ENCODE results near the gene PUM1.
"Not testable (repeated sequence)": the region's sequence is repeated elsewhere in the genome, so short reads cannot be mapped to it uniquely, and the experiment has no call there.

PUM1 gene

DNA sequence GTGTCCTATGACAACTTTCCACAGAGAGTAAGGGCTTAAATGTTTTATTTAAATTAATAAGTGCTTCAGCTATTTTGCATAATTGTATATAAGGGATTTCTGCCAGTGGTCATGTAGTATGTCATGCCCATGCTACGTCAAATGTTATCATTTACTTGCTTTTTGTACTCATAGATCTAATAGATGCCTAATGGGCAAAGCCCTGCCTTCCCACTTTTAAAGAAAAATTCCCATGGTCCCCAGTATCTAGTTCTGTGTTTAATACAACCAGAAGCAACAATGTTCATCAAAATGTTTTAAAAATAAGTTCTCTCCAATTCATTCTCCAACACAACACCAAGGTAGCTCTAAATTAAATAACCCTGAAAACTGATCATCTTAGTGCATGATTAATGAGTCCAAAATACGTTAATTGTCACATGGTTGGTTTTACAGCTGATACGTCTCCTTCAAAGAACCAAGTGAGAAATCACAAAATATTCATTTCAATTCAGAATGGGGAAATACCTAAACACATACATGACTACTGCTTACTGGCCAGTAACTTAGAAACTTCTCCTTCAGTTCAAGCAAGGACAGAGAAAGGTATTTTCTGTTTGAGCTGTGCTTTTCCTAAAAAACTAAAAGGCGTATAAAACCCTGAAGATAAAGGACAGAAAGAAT is 107.8 kb downstream of the PUM1 start:
- H3K27ac ChIP-seq: no peak overlapping the region
- no peak for TF ChIP-seq ZFX (IDR thresholded peaks at IDR 0.05)
- TF ChIP-seq, protein P1, sequence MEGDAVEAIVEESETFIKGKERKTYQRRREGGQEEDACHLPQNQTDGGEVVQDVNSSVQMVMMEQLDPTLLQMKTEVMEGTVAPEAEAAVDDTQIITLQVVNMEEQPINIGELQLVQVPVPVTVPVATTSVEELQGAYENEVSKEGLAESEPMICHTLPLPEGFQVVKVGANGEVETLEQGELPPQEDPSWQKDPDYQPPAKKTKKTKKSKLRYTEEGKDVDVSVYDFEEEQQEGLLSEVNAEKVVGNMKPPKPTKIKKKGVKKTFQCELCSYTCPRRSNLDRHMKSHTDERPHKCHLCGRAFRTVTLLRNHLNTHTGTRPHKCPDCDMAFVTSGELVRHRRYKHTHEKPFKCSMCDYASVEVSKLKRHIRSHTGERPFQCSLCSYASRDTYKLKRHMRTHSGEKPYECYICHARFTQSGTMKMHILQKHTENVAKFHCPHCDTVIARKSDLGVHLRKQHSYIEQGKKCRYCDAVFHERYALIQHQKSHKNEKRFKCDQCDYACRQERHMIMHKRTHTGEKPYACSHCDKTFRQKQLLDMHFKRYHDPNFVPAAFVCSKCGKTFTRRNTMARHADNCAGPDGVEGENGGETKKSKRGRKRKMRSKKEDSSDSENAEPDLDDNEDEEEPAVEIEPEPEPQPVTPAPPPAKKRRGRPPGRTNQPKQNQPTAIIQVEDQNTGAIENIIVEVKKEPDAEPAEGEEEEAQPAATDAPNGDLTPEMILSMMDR (conservative IDR thresholded peaks at IDR 0.05): no peak

DNA sequence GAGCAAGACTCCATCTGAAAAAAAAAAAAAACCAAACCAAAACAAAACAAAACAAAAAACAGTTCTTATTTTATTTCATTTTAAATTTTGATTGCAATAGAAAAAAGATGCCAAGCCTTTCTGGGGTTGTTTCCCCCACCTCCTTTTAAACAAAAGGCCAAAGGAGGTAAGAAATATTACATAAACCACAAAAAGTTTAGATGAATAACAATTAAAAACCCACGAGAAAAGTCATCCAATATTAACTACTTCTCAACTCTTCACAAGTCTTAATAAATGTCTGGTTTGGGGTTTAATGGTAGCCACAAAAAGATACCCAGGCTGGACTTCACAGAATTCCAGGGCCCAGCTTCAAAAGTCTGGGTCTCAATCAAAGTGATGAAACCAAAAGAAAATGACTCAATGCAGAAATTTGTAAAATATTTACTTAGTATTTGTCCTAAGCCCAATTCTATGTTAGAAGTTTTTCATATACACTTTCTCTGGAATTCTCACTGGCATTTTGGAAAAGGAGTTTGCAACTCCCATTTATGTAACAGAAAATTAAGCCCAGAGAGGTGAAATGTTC is 110.0 kb downstream of the PUM1 start:
- TF ChIP-seq, protein P1 (conservative IDR thresholded peaks at IDR 0.05): no peak
- TF ChIP-seq ZFX (IDR thresholded peaks at IDR 0.05): no peak
- H3K27ac ChIP-seq: no peak overlapping the region

DNA sequence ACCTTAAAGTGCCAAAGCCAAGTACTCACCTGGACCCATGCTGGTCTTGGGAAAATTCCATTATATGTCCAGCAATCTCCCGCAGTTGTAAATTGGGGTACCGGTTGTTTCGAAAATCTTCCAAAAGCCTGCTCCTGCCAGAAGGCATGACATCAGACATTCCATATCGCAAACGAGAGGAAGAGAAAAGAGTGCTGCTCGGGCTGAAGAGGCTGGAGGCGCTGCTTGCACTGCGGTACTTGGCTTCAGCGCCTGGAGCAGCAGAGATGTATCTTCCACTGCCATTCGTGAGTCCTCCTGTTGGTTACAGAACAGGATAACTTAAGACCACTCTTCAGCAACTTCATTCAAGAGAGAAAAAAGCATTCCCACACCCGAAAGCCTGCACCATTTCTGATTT is 111.8 kb downstream of the PUM1 start:
- TF ChIP-seq, protein P1 (conservative IDR thresholded peaks at IDR 0.05): no peak
- TF ChIP-seq ZFX (IDR thresholded peaks at IDR 0.05): no peak
- no peak overlapping the region for H3K27ac ChIP-seq

DNA sequence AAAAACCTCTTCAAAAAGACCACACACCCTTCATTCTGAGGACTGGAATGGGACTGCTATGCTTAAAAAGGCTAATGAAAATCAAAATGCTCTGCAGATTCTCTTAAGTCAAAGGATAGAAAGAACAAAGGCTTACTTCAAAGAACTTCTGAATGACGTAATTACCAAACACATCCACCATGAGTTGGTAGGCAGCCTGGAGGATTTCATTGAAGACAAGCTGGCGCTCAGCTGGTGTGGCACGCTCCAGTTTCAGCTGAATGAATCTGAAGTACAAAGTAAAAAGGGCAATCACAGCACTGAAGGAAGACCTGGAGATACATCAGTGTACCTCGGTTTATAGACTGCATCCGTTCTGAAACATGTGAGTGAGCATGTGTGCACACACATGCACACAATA is 113.4 kb downstream of the PUM1 start:
- no peak overlapping the region for H3K27ac ChIP-seq
- no peak for TF ChIP-seq ZFX (IDR thresholded peaks at IDR 0.05)
- TF ChIP-seq, protein P1 (conservative IDR thresholded peaks at IDR 0.05): no peak

DNA sequence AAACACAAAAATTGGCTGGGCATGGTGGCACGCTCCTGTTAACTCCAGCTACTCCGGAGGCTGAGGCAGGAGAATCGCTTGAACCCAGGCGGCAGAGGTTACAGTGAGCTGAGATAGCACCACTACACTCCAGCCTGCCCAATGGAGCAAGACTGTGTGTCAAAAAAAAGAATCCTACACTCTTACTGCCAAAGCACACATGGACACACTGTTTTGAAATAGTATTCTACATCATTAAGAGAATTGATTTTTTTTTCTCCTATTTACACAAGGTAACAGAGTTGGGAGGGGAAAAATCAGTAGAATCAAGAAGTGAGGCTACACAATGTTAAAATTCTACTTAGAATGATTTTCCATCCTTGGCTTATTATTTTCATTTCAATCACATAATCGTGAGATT is 114.8 kb downstream of the PUM1 start:
- H3K27ac ChIP-seq: no peak overlapping the region
- no peak for TF ChIP-seq ZFX (IDR thresholded peaks at IDR 0.05)
- TF ChIP-seq, protein P1 (conservative IDR thresholded peaks at IDR 0.05): no peak

DNA sequence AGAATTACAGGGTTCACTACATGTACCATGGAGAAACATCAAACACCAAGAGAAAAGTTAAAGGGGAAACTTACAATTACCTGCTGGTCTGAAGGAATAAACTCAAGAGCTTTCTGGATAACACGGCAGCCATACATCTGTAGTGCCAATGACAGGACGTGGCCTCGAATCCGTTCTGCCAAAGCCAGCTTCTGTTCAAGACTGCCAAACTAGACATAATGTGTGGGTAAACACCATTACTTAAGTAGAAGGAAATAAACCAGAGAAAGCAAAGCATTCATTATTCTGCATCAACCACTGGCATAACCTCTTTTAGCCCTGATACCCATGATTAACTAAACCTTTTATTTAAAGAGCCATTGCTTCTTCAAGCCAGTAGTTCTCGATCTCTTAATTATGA is 115.5 kb downstream of the PUM1 start:
- no peak for TF ChIP-seq ZFX (IDR thresholded peaks at IDR 0.05)
- TF ChIP-seq, protein P1 (conservative IDR thresholded peaks at IDR 0.05): no peak
- no peak overlapping the region for H3K27ac ChIP-seq

DNA sequence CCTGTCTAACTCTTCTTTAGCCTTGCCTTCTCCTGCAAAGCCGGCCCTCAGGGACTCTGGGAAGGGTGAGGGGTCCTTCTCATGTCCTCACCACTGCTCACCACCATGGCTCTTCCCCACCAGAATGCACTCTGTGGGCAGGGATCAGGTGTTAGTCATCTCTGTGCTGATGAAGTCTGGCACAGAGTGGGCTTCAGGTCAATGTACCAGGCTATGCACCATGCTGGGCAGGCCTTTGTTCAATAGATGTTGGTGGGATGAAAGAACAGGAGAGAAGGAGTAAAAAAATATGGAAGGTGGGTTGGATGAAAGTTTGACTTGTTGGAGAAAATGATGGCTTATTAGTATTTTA is 116.1 kb downstream of the PUM1 start:
- H3K27ac ChIP-seq: not testable (repeated sequence)

DNA sequence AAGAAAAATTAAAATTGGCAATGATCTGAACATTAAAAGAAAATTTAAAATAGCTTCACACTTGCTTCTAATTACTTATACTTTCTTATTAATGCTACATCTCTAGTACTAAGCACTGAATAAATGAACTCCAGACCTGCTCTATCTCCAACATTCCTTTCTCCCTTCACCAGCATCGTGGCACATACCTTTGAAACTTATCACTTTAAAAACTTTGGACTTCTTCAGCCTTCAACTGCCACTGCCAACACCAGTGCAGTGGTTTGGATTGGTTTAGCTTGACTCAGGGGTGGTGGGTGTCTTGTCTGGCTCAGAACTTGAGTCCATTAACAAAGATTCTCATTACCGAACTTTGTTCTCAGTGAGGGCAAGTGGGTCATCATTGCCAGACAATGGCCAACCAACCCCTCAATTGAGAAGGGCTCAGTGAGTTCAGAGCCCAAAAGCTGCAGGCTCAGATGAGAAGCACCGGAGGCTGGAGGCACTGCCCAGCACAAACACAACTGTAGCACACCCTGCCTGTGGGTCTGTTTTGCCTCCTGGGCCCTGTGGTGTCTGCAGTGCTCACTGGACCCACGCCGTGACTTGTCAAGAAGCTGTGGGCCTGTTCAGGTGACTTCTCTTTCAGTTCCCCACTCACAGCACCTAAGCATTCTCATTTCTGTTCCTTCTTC is 116.6 kb downstream of the PUM1 start:
- H3K27ac ChIP-seq: not testable (repeated sequence)
